NCI-H2196 (cell line): ENCODE results near the gene RSPH1.

Experiments
- DNase-seq: peaks from one replicate; lab custom pipeline; 2025; ENCODE audit not compliant: unreplicated experiment; lab: John Stamatoyannopoulos, UW

Gene RSPH1

GRCh38 chr21:42451941-42452340 lies 44.1 kb downstream of the RSPH1 start:
- DNase-seq: no peak

- no peak for DNase-seq
These were observed 47.3 kb downstream of the RSPH1 start for GRCh38 chr21:42448686-42449085.

GRCh38 chr21:42447732-42448131 lies 48.3 kb downstream of the RSPH1 start:
- DNase-seq: no peak

GRCh38 chr21:42447182-42447581 lies 48.8 kb downstream of the RSPH1 start:
- DNase-seq: no peak

- DNase-seq: no peak
These were observed 49.5 kb downstream of the RSPH1 start for GRCh38 chr21:42446531-42446930.

GRCh38 chr21:42445311-42445710 lies 50.7 kb downstream of the RSPH1 start:
- no peak for DNase-seq

GRCh38 chr21:42444745-42445059 lies 51.3 kb downstream of the RSPH1 start:
- DNase-seq: no peak

- no peak for DNase-seq
These were observed 51.9 kb downstream of the RSPH1 start for GRCh38 chr21:42443876-42444744.

GRCh38 chr21:42443181-42443785 lies 52.7 kb downstream of the RSPH1 start:
- DNase-seq: no peak

GRCh38 chr21:42441963-42442362 lies 54.1 kb downstream of the RSPH1 start:
- no peak for DNase-seq

- DNase-seq: no peak
These were observed 55.7 kb downstream of the RSPH1 start for GRCh38 chr21:42440187-42440792.

GRCh38 chr21:42439284-42440186 lies 56.5 kb downstream of the RSPH1 start:
- no peak for DNase-seq

GRCh38 chr21:42438316-42439205 lies 57.5 kb downstream of the RSPH1 start:
- no peak for DNase-seq

- no peak for DNase-seq
These were observed 58.2 kb downstream of the RSPH1 start for GRCh38 chr21:42437786-42438185.

- no peak for DNase-seq
These were observed 59.1 kb downstream of the RSPH1 start for GRCh38 chr21:42436914-42437313.

- no peak for DNase-seq
These were observed 60.2 kb downstream of the RSPH1 start for GRCh38 chr21:42435833-42436232.

GRCh38 chr21:42435401-42435800 lies 60.6 kb downstream of the RSPH1 start:
- DNase-seq: no peak

- DNase-seq: no peak
These were observed 61.1 kb downstream of the RSPH1 start for GRCh38 chr21:42434884-42435283.

- DNase-seq: no peak
These were observed 62.0 kb downstream of the RSPH1 start for GRCh38 chr21:42433946-42434551.

- DNase-seq: no peak
These were observed 63.3 kb downstream of the RSPH1 start for GRCh38 chr21:42432695-42433094.
